Astrocyte (in vitro differentiated cells and primary cell): ENCODE results near the gene RPLP2. TPM values are rescaled to one million over a fixed set of nuclear protein-coding genes. Genes with fewer than 3 reads are reported as not detected.

Experiments used
- DNase-seq: peaks from one replicate; pipeline ENCODE4 v3.0.0-alpha.2; 2010; ENCODE audit warnings: low read depth
- FAIRE-seq: peaks from 2 replicates; lab custom pipeline; 2011; peaks lifted over from hg19 to GRCh38; lab: Jason Lieb, UNC
- H2AFZ ChIP-seq: 2 replicates; pipeline ENCODE4 v1.6.0; 2012; ENCODE audit warnings: low read depth, low read length, inconsistent platforms
- H3K27ac ChIP-seq: 2 replicates; pipeline ENCODE4 v1.5.1; 2011; ENCODE audit warnings: low read depth, low read length, inconsistent platforms
- H3K27me3 ChIP-seq: 2 replicates; pipeline ENCODE4 v1.6.0; 2011; ENCODE audit warnings: low read length, inconsistent platforms; ENCODE audit not compliant: insufficient read depth
- H3K36me3 ChIP-seq: 2 replicates; pipeline ENCODE4 v1.5.1; 2011; ENCODE audit warnings: low read length, inconsistent platforms; ENCODE audit not compliant: insufficient read depth
- H3K4me1 ChIP-seq: 2 replicates; pipeline ENCODE4 v1.5.1; 2011; ENCODE audit warnings: low read length, inconsistent platforms; ENCODE audit not compliant: insufficient read depth
- H3K4me2 ChIP-seq: 2 replicates; pipeline ENCODE4 v1.6.0; 2012; ENCODE audit warnings: low read length, inconsistent platforms
- H3K4me3 ChIP-seq: 2 replicates; pipeline ENCODE4 v1.5.1; 2011; ENCODE audit warnings: low read depth, mild to moderate bottlenecking, low read length, inconsistent platforms; ENCODE audit not compliant: insufficient read depth
- H3K79me2 ChIP-seq: 2 replicates; pipeline ENCODE4 v1.6.0; 2012; ENCODE audit warnings: mild to moderate bottlenecking, low read length, inconsistent platforms; ENCODE audit not compliant: insufficient read depth
- H3K9ac ChIP-seq: 2 replicates; pipeline ENCODE4 v1.6.0; 2012; ENCODE audit warnings: mild to moderate bottlenecking, low read length, inconsistent platforms
- H3K9me3 ChIP-seq: 2 replicates; pipeline ENCODE4 v1.5.1; 2012; ENCODE audit warnings: low read depth, mild to moderate bottlenecking, low read length, inconsistent platforms; ENCODE audit not compliant: insufficient read depth
- H4K20me1 ChIP-seq: 2 replicates; pipeline ENCODE4 v1.6.0; 2012; ENCODE audit warnings: low read length, inconsistent platforms; ENCODE audit not compliant: insufficient read depth
- H3K27ac Mint-ChIP-seq: one replicate; pipeline ENCODE4 v1.8.0; 2021; ENCODE audit warnings: mild to moderate bottlenecking, mixed read lengths; ENCODE audit not compliant: unreplicated experiment
- H3K27me3 Mint-ChIP-seq: one replicate; pipeline ENCODE4 v1.8.0; 2021; ENCODE audit warnings: low read depth, mixed read lengths; ENCODE audit not compliant: unreplicated experiment
- H3K36me3 Mint-ChIP-seq: one replicate; pipeline ENCODE4 v1.8.0; 2021; ENCODE audit warnings: low read depth, mixed read lengths; ENCODE audit not compliant: unreplicated experiment
- H3K4me1 Mint-ChIP-seq: one replicate; pipeline ENCODE4 v1.8.0; 2021; ENCODE audit warnings: low read depth, mixed read lengths; ENCODE audit not compliant: unreplicated experiment
- H3K4me3 Mint-ChIP-seq: one replicate; pipeline ENCODE4 v1.8.0; 2021; ENCODE audit warnings: mild to moderate bottlenecking, moderate library complexity, mixed read lengths; ENCODE audit not compliant: unreplicated experiment
- H3K9me3 Mint-ChIP-seq: one replicate; pipeline ENCODE4 v1.8.0; 2021; ENCODE audit warnings: mild to moderate bottlenecking, mixed read lengths; ENCODE audit not compliant: unreplicated experiment
- CTCF ChIP-seq: IDR thresholded peaks from 2 replicates; pipeline ENCODE4 v1.5.1; 2011; ENCODE audit warnings: low read depth, mild to moderate bottlenecking, inconsistent platforms, low read length, moderate library complexity; ENCODE audit not compliant: insufficient read depth
- EZH2 ChIP-seq: IDR thresholded peaks from 2 replicates; pipeline ENCODE4 v1.6.1; 2012; ENCODE audit warnings: mild to moderate bottlenecking, low read length, inconsistent platforms; ENCODE audit not compliant: insufficient read depth
- total RNA-seq: library from RNA; stranded (reverse); gene quantifications from 2 replicates; pipeline ENCODE4 v1.2.1, GENCODE V29; 2021

RPLP2 gene
- total RNA-seq, 1 donor from 2014 or later = 1,666 TPM

GRCh38 chr11:830295-831117 is 20.7 kb downstream of the RPLP2 start:
- no peaks in the 10 kb centered on the region for H3K27me3 ChIP-seq

GRCh38 chr11:831118-831864 is 21.5 kb downstream of the RPLP2 start:
- Mint-ChIP-seq H3K4me3 (peak overlapping the region; percentile 71), H3K9me3 (no peaks in the 10 kb centered on the region), H3K27ac (peak overlapping the region; percentile 58), H3K27me3 (peaks cover 9% of the 10 kb centered on the region), H3K4me1 (peaks cover 11% of the 10 kb centered on the region), H3K36me3 (no peaks in the 10 kb centered on the region)
- peaks cover 47% of the 10 kb centered on the region for H4K20me1 ChIP-seq
- no peaks in the 10 kb centered on the region for H3K9me3 ChIP-seq
- no peaks in the 10 kb centered on the region for H3K27me3 ChIP-seq
- no peak for FAIRE-seq
- H3K4me1 ChIP-seq = peaks cover 58% of the 10 kb centered on the region
- H3K79me2 ChIP-seq = peaks cover 35% of the 10 kb centered on the region
- no peak for DNase-seq
- peak overlapping the region; percentile 96 for H3K4me2 ChIP-seq
- peak overlapping the region; percentile 37 for H3K27ac ChIP-seq
- H2AFZ ChIP-seq = no peak overlapping the region
- H3K9ac ChIP-seq = peak overlapping the region; percentile 74
- H3K4me3 ChIP-seq = peak overlapping the region; percentile 2
- TF ChIP-seq CTCF (no peak), EZH2 (no peak)
- H3K36me3 ChIP-seq = no peaks in the 10 kb centered on the region

More at GRCh38 chr11:830295-831117, 20.7 kb downstream of the RPLP2 start:
- FAIRE-seq = no peak
- peaks cover 45% of the 10 kb centered on the region for H4K20me1 ChIP-seq
- H2AFZ ChIP-seq = peak overlapping the region; percentile 60
- Mint-ChIP-seq H3K36me3 (no peaks in the 10 kb centered on the region), H3K27me3 (peaks cover 9% of the 10 kb centered on the region), H3K4me1 (peaks cover 11% of the 10 kb centered on the region), H3K27ac (no peak overlapping the region), H3K9me3 (no peaks in the 10 kb centered on the region), H3K4me3 (peak overlapping the region; percentile 50)
- DNase-seq = no peak
- H3K4me1 ChIP-seq = peaks cover 58% of the 10 kb centered on the region
- peak overlapping the region; percentile 96 for H3K4me2 ChIP-seq
- H3K27ac ChIP-seq = no peak overlapping the region
- H3K9me3 ChIP-seq = no peaks in the 10 kb centered on the region
- no peak for TF ChIP-seq CTCF
- TF ChIP-seq EZH2 = peak; percentile 30
- no peak overlapping the region for H3K9ac ChIP-seq
- no peaks in the 10 kb centered on the region for H3K36me3 ChIP-seq
- H3K79me2 ChIP-seq = peaks cover 30% of the 10 kb centered on the region
- H3K4me3 ChIP-seq = peak overlapping the region; percentile 41
